RWPE1 (cell line): ENCODE data around the gene FBXL5.

Experiments used
- CTCF ChIA-PET: fragments of 350-600 bp; sonication (Branson Sonifier 250); formaldehyde crosslinking; extraction: SDS; loops from one replicate; lab custom pipeline; 2021; lab: Yijun Ruan, JAX
- POLR2A ChIA-PET: fragments of 400-600 bp; formaldehyde crosslinking; extraction: SDS; loops from one replicate; lab custom pipeline; 2020; ENCODE audit warnings: antibody characterized with exemption; ENCODE audit not compliant: low non-redundant PET; lab: Yijun Ruan, JAX
- DNase-seq: peaks from one replicate; pipeline ENCODE4 v3.0.0; 2012; ENCODE audit warnings: low spot score
- H3K27ac ChIP-seq: fragments of 450-650 bp; 2 replicates; pipeline ENCODE4 v1.5.1; 2017
- CTCF ChIP-seq: fragments of 450-650 bp; conservative IDR thresholded peaks from 2 replicates; pipeline ENCODE4 v1.5.1; 2017; ENCODE audit warnings: low read depth, mild to moderate bottlenecking

FBXL5 gene

GRCh38 chr4:15585331-15585730 lies 69.8 kb downstream of the FBXL5 start:
- DNase-seq: no peak
- ChIA-PET POLR2A (no interaction called here), CTCF (interaction anchor here (0.6 kb wide), 1 partner anchor 633 kb away, joined by 3 read pairs; no protein-coding TSS in a partner anchor)
- no peak overlapping the region for H3K27ac ChIP-seq
- TF ChIP-seq CTCF: no peak

GRCh38 chr4:15584785-15585184 lies 70.4 kb downstream of the FBXL5 start:
- H3K27ac ChIP-seq: no peak overlapping the region
- TF ChIP-seq CTCF: no peak
- ChIA-PET CTCF (no interaction called here), POLR2A (no interaction called here)
- DNase-seq: no peak

- no peak for DNase-seq
- POLR2A ChIA-PET: no interaction called here
- H3K27ac ChIP-seq: no peak overlapping the region
- no peak for TF ChIP-seq CTCF
- CTCF ChIA-PET: interaction anchor here (0.6 kb wide), 1 partner anchor 40 kb away, joined by 3 read pairs; no protein-coding TSS in a partner anchor
Measured at GRCh38 chr4:15577508-15577907, 77.6 kb downstream of the FBXL5 start.

GRCh38 chr4:15575966-15576365 lies 79.2 kb downstream of the FBXL5 start:
- ChIA-PET CTCF (no interaction called here), POLR2A (no interaction called here)

GRCh38 chr4:15569746-15570145 lies 85.4 kb downstream of the FBXL5 start:
- ChIA-PET POLR2A (no interaction called here), CTCF (no interaction called here)
- no peak for TF ChIP-seq CTCF
- H3K27ac ChIP-seq: no peak overlapping the region
- DNase-seq: no peak

More at GRCh38 chr4:15575966-15576365, 79.2 kb downstream of the FBXL5 start:
- DNase-seq: no peak
- H3K27ac ChIP-seq: no peak overlapping the region
- TF ChIP-seq CTCF: no peak

- no peak overlapping the region for H3K27ac ChIP-seq
- no peak for DNase-seq
- TF ChIP-seq CTCF: no peak
- ChIA-PET POLR2A (no interaction called here), CTCF (interaction anchor here (0.5 kb wide), 1 partner anchor 314 kb away, joined by 3 read pairs; no protein-coding TSS in a partner anchor)
Measured at GRCh38 chr4:15568821-15569220, 86.3 kb downstream of the FBXL5 start.
